Measurements from ENCODE around the gene SEL1L. TPM values are rescaled to one million over a fixed set of nuclear protein-coding genes. Genes with fewer than 3 reads are reported as not detected.

Gene SEL1L
- total RNA-seq, 1 donor from 2014 or later: 47.0 TPM

DNA sequence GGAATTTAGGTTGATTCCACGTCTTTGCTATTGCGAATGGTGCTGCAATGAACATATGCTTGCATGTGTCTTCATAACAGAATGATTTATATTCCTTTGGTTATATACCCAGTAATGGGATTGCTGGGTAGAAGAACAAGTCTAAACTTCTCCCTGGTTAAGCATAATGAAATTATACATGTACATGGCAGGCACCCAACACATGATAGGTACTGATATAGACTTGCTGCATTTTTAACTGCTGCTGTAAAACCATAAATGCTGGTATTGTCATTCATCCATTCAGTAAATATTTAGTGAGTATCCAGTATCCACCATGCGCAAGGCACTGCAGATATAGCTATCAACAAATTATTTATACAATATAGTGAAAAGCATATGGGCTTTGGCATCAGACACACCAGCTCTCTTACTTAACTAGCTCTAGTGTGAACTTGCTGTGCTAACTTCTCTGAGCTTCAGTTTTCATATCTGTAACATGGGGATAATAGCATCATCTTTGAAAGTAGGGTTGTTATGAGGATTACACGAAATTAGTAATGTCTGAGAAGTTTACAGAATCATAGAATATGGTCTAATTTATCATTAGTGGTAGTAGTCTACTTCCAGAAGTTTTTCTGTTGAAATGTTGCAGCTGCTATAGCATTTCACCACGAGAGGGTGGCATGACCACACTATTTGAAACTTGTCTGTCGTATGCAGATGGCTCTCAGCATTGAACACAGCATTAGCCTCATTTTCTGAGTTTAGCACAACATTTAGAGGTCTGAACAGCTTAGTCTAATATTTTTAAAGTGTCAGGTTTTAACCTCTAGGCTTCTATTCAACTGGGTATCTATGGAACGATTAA, 32.0 kb upstream of the SEL1L start:
- no peaks in the 10 kb centered on the region for H3K27me3 Mint-ChIP-seq (ENCODE audit: low read depth)
- DNase-seq (ENCODE audit: low read depth, low spot score): peak; percentile 36
- no peaks in the 10 kb centered on the region for H3K36me3 Mint-ChIP-seq (ENCODE audit: low read depth)
- H3K9me3 Mint-ChIP-seq: no peaks in the 10 kb centered on the region
- TF ChIP-seq, protein P1, sequence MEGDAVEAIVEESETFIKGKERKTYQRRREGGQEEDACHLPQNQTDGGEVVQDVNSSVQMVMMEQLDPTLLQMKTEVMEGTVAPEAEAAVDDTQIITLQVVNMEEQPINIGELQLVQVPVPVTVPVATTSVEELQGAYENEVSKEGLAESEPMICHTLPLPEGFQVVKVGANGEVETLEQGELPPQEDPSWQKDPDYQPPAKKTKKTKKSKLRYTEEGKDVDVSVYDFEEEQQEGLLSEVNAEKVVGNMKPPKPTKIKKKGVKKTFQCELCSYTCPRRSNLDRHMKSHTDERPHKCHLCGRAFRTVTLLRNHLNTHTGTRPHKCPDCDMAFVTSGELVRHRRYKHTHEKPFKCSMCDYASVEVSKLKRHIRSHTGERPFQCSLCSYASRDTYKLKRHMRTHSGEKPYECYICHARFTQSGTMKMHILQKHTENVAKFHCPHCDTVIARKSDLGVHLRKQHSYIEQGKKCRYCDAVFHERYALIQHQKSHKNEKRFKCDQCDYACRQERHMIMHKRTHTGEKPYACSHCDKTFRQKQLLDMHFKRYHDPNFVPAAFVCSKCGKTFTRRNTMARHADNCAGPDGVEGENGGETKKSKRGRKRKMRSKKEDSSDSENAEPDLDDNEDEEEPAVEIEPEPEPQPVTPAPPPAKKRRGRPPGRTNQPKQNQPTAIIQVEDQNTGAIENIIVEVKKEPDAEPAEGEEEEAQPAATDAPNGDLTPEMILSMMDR (conservative IDR thresholded peaks at IDR 0.05): peak; percentile 69
- no peaks in the 10 kb centered on the region for H3K4me1 Mint-ChIP-seq
- H3K27ac Mint-ChIP-seq (ENCODE audit: unreplicated experiment): no peak overlapping the region
- H3K4me3 Mint-ChIP-seq: no peak overlapping the region

DNA sequence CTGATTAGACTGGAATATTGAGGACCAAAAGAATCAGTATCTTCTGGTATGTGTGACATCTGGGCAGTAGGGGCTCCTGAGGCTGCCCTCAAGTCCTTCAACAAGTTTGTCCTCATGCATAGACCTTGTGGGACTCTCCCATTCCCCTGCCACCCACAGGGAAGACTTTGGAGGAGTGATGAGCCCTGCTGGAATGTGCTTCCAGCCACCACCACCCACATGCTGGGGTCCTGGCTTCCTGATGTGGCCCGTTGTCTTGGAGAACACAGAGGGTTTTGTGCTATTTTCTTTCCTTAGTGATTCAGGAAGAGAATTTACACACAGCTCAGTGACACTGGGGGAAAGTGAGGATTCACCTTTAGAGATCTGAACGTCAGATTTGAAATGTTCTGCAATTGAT, 29.2 kb upstream of the SEL1L start:
- Mint-ChIP-seq H3K27me3 (ENCODE audit: low read depth) (no peaks in the 10 kb centered on the region), H3K4me3 (no peak overlapping the region), H3K36me3 (ENCODE audit: low read depth) (no peaks in the 10 kb centered on the region), H3K4me1 (no peaks in the 10 kb centered on the region), H3K27ac (ENCODE audit: unreplicated experiment) (no peak overlapping the region), H3K9me3 (no peaks in the 10 kb centered on the region)
- DNase-seq (ENCODE audit: low read depth, low spot score): no peak
- TF ChIP-seq, protein P1 (conservative IDR thresholded peaks at IDR 0.05): no peak

DNA sequence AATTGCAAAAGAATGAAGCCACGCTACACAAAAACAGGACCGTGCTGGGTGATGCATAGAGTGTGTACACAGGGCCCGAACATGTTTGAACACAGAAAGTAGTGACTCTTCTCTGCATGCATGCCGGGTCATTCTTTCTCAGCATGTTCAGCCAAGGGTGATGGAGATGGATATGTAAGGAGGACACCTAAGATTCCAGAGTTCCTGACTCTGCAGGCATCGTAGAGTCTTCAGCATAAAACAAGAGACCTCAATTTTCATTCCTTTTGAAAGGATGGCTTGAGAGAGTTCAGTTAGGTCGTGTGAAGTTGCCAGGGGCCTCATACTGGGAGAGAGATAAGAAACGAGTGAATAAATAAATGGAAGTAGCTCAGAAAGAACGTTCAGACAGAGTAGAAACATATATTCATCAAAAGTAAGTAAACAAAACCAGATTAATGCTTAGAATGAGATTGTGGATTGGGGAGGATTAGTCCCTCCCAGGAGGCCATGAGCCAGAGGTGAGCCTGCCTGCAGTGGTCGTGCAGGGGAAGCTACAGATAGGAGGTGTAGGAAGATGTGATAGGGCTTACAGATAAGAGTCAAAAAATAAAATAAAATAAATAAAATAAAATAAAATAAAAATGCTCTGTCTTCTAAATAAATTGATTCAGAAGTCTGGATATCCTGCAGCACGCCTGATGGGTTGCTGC, 27.6 kb upstream of the SEL1L start:
- no peak for DNase-seq (ENCODE audit: low read depth, low spot score)
- no peak overlapping the region for H3K27ac Mint-ChIP-seq (ENCODE audit: unreplicated experiment)
- H3K27me3 Mint-ChIP-seq (ENCODE audit: low read depth): no peaks in the 10 kb centered on the region
- no peaks in the 10 kb centered on the region for H3K4me1 Mint-ChIP-seq
- H3K36me3 Mint-ChIP-seq (ENCODE audit: low read depth): no peaks in the 10 kb centered on the region
- H3K4me3 Mint-ChIP-seq: no peak overlapping the region
- H3K9me3 Mint-ChIP-seq: no peaks in the 10 kb centered on the region
- TF ChIP-seq, protein P1 (conservative IDR thresholded peaks at IDR 0.05): no peak

DNA sequence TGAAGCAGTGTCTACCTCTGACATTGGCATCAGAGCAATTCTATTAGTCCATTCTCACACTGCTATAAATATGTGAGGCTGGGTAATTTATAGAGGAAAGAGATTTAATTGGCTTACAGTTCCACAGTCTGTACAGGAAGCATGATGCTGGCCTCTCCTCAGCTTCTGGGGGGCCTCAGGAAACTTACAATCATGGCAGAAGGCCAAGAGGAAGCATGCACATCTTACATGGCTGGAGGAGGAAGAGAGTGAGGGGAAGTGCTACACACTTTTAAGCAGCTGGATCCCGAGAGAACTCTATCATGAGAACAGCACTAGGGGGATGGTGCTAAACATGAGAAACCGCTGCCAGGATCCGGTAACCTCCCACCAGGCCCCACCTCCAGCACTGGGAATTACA, 25.7 kb upstream of the SEL1L start:
- TF ChIP-seq, protein P1 (conservative IDR thresholded peaks at IDR 0.05): no peak
- H3K4me1 Mint-ChIP-seq: no peaks in the 10 kb centered on the region
- H3K27me3 Mint-ChIP-seq (ENCODE audit: low read depth): no peaks in the 10 kb centered on the region
- no peaks in the 10 kb centered on the region for H3K36me3 Mint-ChIP-seq (ENCODE audit: low read depth)
- no peak overlapping the region for H3K4me3 Mint-ChIP-seq
- no peak overlapping the region for H3K27ac Mint-ChIP-seq (ENCODE audit: unreplicated experiment)
- no peaks in the 10 kb centered on the region for H3K9me3 Mint-ChIP-seq
- no peak for DNase-seq (ENCODE audit: low read depth, low spot score)

DNA sequence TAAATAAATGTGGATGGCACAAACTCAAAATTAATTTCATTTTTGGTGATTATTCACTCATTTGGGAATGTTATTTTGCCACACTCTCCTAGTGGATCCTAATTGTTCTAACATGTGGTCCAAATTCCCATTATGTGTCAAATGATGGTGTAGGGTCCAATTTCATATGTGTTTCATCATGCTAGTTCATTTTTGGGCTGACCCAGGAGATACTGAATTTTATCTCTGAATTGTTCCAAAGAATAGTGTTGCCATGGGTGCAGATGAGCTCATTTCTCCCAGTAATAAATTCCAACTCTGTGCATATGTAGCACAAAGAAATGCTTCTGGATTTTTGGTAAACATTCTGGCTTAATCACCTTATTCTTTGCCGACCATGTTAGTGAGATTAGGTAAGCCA, 23.5 kb upstream of the SEL1L start:
- TF ChIP-seq, protein P1 (conservative IDR thresholded peaks at IDR 0.05): no peak
- Mint-ChIP-seq H3K36me3 (ENCODE audit: low read depth) (no peaks in the 10 kb centered on the region), H3K9me3 (no peaks in the 10 kb centered on the region), H3K4me1 (no peaks in the 10 kb centered on the region), H3K4me3 (no peak overlapping the region), H3K27me3 (ENCODE audit: low read depth) (no peaks in the 10 kb centered on the region), H3K27ac (ENCODE audit: unreplicated experiment) (no peak overlapping the region)
- no peak for DNase-seq (ENCODE audit: low read depth, low spot score)
